Hematopoietic multipotent progenitor cell (in vitro differentiated cells): ENCODE data around the gene FKBP8. TPM values are rescaled to one million over a fixed set of nuclear protein-coding genes. Genes with fewer than 3 reads are reported as not detected.

Source experiments
- DNase-seq, 3 donors: peaks; one replicate each; pipeline ENCODE4 v3.0.0-alpha.2; 2011 to 2015; ENCODE audit warnings: low read depth in 2 of 3, low spot score in 2 of 3
- total RNA-seq: library from RNA; depleted of rRNA; stranded (reverse); fragments of >200 nt; gene quantifications from one replicate; pipeline ENCODE4 v1.2.3, GENCODE V29; 2012

FKBP8 gene
- total RNA-seq, 1 donor: 259 TPM

DNA sequence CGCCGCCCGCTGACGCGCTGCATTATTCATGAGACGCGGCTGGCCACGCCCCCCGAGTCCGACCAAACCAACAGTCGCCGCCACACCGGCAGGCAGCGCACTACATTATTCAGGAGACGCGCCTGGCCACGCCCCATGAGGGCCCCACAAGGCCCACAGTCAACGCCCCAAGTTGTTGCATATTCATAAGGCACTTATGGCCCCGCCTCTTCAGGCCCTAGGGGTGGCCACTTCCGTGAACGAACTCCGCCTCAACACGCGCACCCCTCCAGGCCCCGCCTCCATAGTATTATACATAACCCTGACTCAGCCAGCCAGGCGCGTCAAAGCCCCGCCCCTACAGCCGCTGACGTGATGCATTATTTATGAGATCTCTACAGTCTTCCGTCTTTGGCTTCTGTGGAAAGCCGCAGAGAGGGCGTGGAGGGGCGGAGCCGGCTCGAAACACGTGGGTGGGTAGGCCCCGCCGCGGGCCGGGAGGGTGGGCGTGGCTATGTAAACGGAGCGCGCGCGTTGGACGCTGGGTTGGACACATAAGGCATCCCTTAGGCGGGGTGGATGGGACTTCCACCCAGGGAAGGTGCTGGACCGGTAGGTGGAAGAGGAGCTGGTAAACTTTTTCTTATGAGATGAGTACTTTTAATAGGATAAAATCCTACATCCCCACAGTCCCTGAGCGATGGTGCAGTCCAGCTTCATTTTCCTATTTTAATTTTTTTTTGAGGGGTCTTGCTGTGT lies 21.1 kb downstream of the FKBP8 start:
- peak; percentile 99 to 100 (median 100) for DNase-seq

DNA sequence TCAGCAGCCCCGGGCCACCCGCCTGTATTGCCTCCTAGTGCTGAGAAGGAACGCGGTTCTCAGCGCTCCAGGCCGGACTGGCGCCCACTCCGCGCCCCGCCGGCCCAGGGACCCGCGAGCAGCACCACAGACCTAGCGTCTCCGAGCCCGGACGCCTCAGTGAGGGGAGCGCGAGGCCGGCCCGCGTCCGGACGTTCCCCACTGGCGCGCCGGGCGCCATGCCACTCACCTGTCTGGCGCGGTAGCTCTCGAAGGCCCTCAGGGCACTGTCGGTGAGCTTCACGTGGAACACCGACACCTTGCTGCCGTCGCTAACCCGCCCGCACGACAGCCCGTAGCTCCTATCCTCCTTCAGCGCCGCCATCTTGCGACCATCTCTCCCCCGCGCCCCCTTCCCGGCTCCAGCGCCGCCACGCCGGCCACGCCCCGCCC lies 21.7 kb downstream of the FKBP8 start, which contains the start of gene ELL:
Gene ELL (minus strand): TSS at position 379 of the 432 bp plus-strand sequence. CDS start 15 bp downstream, at position 364.
- no peak for DNase-seq

DNA sequence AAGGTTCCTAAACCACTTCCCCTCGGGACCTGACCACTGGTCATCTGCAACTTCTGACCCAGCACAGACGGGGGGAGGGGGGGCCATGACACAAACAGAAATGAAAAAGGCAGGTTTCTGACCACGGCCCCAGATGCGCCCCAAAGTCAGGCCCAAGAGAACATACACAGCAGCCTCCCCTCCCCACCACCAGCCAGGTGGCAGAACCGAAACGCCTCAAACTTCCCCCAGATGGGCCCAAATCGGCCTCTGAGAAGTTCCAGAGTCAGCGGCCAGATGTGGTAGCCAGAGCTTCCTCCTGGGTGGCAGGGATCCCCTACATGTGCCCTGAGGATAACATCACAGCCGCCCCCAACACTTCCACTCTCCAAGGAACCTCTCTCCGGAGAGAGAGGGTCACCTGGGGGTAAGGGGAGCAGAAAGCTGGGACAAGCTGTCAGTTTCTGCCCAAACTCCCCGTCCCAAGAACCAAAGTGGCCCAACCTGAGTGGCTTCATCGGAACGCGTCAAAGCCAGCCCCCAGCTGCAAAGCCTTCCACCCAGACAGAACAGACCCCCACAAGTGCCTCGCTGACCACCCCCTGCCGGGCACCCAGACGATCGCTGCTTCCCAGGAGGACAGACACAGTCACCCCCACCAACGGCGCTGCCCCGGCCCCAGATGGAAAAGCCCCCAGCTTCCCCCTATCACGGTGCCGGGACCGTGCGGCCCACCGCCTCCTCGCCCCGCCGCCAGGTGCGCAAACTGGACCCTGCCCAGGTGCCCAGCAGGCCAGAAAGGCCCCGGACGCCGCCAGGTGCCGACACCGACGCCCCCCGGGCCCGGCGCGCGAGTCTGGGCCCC lies 22.3 kb downstream of the FKBP8 start:
- no peak for DNase-seq

DNA sequence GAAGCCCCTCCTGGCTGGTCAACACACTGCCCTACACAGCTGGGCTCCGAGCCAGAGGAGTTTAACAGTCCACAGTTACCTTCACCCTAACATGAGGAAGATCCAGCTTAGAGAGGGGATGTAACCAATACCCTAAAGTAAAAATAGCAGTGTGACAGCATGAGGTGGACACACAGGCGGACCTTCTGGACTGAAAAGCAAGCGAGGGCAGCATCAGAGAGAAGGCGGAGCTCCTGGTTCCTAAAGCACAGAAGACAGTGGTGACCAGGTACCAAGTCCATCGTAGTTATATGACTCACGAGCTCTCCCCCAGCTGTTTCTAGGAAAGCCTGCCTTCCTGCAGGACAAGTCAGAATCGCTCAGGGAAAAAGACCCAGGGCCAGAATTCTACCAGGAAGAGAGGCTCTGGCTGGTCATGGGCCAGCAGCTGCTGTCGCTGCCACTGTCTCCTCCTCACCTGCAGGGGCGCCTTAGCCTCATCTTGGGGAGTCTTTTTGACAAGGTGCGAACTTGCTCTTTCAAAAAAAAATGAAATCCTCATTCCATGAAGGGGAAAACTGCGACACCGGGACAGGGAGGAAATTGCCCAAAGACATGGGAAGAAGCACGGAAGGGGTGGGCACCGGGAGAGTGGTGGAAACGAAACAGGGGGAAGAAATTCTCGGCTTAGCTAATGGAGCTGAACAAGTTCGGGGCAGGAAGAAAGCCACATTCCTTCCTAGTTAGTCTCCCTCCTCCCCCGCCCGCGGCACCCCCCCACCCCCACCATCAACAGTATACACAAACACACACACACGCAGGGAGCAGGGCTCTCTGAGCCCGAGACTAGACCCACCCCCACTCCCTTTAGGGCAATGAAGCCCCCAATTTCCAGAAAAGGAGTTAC lies 23.2 kb downstream of the FKBP8 start:
- DNase-seq: peak in 2 of 3 donors; percentile 56 to 69

DNA sequence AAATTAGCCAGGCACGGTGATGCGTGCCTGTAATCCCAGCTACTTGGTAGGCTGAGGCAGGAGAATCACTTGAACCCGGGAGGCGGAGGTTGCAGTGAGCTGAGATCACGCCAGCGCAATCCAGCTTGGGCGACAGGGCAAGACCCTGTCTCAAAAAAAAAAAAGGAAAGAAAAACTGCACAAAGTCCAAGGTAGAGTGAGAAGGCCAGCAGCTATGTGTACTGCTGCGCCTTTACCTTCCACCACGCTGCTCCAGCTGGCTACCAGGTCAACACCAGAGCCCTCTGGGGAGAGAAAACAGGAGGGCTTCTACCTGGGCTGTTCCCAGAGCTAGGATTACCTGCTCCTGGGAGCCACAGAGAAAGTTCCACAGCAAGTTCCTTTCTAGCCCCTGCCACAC lies 24.7 kb downstream of the FKBP8 start:
- no peak for DNase-seq

DNA sequence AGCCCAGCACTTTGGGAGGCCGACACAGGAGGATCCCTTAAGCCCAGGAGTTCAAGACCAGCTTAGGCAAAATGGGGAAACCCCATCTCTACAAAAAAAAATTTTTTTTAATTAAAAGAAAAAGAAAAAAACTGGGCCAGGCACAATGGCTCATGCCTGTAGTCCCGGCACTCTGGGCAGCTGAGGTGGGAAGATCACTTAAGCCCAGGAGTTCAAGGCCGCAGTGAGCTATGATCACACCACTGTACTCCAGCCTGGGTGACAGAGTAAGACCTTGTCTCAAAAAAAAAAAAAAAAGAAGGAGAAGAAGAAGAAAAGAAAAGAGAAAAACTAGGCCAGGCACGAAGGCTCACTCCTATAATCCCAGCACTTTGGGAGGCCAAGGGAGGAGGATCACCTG lies 25.8 kb downstream of the FKBP8 start:
- DNase-seq: no peak

DNA sequence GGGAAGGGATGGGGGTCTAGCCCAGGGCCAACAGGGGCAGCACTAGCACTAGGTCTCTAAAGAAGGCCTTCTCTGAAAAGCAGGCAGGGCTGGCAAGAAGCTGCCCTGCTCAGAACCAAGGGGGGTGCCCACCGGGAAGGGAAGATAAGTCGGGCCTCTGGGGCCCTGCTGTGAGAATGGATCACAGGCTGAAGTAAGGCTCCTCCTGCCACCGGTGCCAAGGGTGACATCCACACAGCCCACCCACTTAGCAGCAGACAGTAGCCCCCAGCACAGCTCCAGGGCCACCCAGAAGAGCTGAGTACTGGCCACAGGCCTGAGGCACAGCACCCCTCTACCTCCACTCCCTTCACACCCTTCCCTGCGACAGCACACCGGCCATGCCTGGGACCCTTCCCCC lies 27.4 kb downstream of the FKBP8 start:
- no peak for DNase-seq

GRCh38 chr19:18514800-18515682 lies 28.3 kb downstream of the FKBP8 start:
- DNase-seq: no peak

- DNase-seq: no peak
These were observed 29.5 kb downstream of the FKBP8 start for GRCh38 chr19:18513868-18514267.

DNA sequence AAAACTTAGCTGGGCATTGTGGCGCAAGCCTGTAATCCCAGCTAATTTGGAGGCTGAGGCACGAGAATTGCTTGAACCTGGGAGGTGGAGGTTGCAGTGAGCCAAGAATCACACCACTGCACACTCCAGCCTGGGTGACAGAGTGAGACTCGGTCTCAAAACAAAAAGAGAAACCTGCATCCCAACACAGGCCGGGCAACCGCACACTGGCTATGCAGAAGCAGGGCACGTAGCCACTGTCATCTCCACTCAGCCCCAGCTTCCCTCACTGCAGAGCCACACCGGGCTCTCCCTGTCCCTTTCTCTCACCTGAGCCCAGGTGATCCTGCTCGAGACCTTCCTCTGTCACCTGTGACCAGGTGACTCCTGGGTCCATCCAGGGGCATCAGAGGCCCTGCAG lies 33.2 kb downstream of the FKBP8 start:
- no peak for DNase-seq

DNA sequence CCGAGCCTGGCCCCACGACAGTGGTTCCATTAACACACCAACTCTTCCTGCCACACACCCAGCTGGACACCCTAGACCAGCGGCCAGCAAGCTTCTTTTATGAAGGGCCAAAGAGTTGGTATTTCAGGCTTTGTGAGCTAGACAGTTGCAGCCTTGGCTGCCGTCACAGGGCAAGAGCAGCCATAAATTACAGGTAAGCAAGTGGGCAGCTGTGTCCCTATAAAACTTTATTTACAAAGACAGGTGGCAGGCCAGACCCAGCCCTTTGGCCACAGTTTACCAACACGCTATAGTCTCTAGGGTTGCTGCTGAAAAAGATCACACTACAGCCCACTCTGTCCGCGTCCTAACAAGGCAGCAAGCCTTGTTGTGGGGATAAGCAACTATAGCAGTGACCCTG lies 34.8 kb downstream of the FKBP8 start:
- DNase-seq: no peak

DNA sequence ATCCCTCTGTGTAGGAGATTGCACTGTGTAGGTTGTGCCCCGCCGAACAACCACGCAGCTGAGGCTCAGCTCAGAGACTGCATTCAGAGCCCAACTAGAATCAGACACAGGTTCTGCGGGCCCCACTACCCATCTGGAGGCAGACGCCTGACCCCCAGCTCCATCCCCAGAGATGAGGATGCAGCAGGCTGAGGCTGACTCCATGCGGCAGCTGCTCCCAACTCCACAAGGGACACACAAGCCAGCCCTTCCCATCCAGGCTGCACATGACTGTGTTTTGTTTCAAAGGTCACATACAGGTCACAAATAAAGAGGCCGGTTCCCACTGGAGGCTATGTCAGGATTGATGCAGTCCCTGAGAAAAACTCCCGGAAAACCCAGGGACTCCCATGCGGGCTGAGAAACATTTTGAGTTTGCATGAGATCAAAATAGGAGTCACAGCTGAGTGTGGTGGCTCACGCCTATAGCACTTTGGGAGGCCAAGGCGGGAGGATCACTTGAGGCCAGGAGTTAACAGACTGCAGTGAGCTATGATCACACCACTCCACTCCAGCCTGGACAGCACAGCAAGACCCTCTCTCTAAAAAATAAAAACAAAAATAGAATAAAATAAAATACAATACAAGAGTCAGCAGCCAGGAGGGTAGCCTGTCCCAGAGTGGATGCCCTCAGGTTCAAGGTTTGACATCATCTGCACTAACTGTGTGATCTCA lies 35.5 kb downstream of the FKBP8 start:
- no peak for DNase-seq

- no peak for DNase-seq
These were observed 36.2 kb downstream of the FKBP8 start for GRCh38 chr19:18507021-18507726.

DNA sequence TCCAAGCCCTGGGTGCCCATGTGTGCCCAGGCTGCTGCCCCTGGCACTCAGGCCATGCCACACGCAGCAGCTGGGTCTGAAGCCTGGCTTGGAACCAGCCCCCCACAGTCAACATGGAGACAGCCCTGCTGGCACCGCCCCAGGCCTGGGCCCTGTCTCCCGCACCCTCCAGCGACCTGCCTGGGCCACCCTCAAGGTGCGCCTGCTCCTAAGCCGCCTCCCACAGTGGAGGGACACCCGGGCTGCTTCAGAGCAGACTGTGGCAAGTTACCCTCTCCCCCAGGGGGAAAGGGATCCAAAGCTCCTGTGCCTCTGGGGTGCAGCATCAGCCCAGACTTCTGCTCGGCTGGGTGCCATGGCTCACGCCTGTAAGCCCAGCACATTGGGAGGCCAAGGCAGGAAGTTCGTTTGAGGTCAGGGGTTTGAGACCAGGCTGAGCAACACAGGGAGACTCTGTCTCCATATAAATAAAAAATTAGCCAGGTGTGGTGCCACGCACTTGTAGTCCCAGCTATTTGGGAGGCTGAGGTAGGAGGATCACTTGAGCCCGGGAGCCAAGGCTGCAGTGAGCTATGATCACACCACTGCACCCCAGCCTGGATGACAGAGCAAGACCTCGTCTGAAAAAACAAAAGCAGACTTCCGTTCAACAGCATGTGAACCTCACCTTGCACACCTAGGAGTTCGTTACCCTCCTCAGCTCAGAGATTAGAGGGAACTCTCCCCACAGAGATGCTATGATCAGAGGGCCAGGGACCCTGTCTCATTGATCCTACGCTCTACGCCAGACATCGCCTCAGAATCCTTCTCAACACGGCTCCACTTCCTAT lies 37.1 kb downstream of the FKBP8 start:
- DNase-seq: no peak

- DNase-seq: no peak
These were observed 38.3 kb downstream of the FKBP8 start for GRCh38 chr19:18504886-18505610.

- no peak for DNase-seq
These were observed 39.1 kb downstream of the FKBP8 start for GRCh38 chr19:18503971-18504885.
